ENCODE measurements around the gene LLGL2. TPM values are rescaled to one million over a fixed set of nuclear protein-coding genes. Genes with fewer than 3 reads are reported as not detected.

The LLGL2 gene
- total and polyA plus RNA-seq, 10 donors: 28.6 to 153 (median 80.0) TPM

DNA sequence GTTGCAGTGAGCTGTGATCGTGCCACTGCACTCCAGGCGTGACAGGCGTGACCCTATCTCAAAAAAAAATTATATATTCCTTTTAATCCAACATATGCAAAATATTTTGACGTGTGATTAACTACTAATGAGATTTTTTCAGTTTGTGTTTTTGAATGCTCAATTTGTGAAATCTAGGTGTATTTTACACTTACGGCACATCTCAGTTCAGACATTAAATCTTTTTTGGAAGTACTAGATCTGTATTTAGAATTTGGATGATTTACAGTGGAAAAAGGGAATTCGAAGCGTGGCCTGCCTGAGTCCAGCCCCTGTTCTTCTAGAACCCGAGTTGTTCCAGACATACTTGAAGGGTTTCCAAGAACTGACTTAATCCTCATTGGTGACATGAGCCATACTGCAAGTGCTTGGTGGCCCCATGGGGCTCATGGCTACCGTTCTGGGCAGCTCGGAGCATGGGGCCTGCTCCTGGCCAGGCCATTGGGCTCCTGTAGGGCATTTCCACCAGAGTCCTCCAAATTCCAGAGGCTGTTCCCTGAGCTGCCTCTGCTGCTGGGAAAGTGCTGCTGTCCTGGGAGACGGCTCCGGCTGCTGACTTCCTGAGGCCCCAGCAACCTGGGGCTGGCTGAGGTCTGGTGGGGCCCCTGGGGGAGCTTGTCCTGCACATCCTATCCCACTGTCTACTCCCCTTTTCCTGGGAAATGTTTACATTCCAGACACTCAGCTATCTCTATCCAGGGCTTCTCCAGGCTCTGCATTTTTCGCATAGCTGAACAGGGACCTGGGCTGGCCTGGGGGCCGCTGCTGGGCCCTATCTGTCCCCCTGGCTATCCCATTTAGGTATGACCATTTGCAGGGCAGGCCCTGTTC is 27.2 kb downstream of the LLGL2 start:
- Histone ChIP-seq H3K36me3 (peaks cover 0 to 7% (median 0%) of the 10 kb centered on the region in 6 donors), H3K27me3 (replicated peaks in 1 of 7) (no peaks in the 10 kb centered on the region), H3K4me1 (peaks cover 0 to 37% (median 13%) of the 10 kb centered on the region in 6 donors), H3K9me3 (no peaks in the 10 kb centered on the region), H3K4me3 (no peak overlapping the region), H3K27ac (no peak overlapping the region)
- WGBS, 5 donors: 84 to 95% (median 87%) methylated on average over 12 to 14 of the region's 14 CpGs
- TF ChIP-seq, protein P1, sequence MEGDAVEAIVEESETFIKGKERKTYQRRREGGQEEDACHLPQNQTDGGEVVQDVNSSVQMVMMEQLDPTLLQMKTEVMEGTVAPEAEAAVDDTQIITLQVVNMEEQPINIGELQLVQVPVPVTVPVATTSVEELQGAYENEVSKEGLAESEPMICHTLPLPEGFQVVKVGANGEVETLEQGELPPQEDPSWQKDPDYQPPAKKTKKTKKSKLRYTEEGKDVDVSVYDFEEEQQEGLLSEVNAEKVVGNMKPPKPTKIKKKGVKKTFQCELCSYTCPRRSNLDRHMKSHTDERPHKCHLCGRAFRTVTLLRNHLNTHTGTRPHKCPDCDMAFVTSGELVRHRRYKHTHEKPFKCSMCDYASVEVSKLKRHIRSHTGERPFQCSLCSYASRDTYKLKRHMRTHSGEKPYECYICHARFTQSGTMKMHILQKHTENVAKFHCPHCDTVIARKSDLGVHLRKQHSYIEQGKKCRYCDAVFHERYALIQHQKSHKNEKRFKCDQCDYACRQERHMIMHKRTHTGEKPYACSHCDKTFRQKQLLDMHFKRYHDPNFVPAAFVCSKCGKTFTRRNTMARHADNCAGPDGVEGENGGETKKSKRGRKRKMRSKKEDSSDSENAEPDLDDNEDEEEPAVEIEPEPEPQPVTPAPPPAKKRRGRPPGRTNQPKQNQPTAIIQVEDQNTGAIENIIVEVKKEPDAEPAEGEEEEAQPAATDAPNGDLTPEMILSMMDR (IDR thresholded peaks at IDR 0.05 in 8 of 11, conservative IDR thresholded peaks at IDR 0.05 in 3 of 11): no peak
- TF ChIP-seq POLR2A (IDR thresholded peaks at IDR 0.05) (no peak), POLR2AphosphoS5 (IDR thresholded peaks at IDR 0.05) (no peak)
- DNase-seq: no peak
- intact Hi-C loops (cut with DNase I; ENCODE audit: low total_unique reads): no loop called here

DNA sequence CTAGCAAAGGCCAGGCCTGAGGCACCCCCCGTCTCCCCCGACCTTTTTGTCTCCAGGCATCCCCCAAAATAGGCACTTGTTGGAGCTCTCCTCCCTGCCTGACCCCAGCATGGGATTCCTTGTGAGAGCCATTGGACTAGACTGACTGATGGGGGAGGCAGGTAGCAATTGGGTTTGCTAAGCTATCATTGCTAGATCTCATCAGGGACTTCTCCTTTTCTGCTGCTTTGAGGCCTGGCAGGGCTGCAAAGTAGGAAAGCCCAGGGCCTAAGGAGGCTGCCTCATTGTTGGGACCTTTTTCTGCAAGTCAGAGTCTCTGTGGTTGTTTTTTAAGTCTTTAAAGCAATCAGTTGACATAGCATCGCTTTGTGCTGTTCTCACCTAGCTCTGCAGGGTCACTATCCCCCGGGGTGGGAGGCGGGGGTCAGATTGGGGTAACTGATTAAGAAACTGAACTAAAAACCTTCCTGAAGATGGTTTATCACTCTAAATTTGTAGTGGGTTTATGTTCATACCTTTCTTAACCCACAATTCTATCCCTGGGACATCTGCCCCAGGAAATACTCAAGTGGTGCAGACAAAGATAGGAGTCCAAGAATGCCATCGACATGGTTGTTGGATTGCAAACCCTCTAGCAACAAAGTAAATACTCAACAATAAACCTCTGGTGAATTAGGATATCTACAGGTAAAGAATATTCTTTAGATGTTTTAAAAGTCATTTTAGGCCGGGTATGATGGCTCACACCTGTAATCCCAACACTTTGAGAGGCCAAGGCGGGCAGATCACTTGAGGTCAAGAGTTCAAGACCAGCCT is 28.0 kb downstream of the LLGL2 start:
- Histone ChIP-seq H3K36me3 (peaks cover 0 to 15% (median 3%) of the 10 kb centered on the region in 6 donors), H3K27me3 (replicated peaks in 1 of 7) (no peaks in the 10 kb centered on the region), H3K4me1 (peaks cover 0 to 40% (median 16%) of the 10 kb centered on the region in 6 donors), H3K4me3 (no peak overlapping the region), H3K27ac (no peak overlapping the region), H3K9me3 (no peaks in the 10 kb centered on the region)
- no peak for DNase-seq
- TF ChIP-seq POLR2A (IDR thresholded peaks at IDR 0.05) (no peak), POLR2AphosphoS5 (IDR thresholded peaks at IDR 0.05) (no peak)
- TF ChIP-seq, protein P1 (IDR thresholded peaks at IDR 0.05 in 8 of 11, conservative IDR thresholded peaks at IDR 0.05 in 3 of 11): no peak
- intact Hi-C loops (cut with DNase I; ENCODE audit: low total_unique reads): no loop called here
- 75 to 90% (median 81%) methylated on average over 8 of the region's 8 CpGs for WGBS, 5 donors

- H3K27me3 ChIP-seq (replicated peaks in 1 of 7): no peaks in the 10 kb centered on the region
- TF ChIP-seq, protein P1 (IDR thresholded peaks at IDR 0.05 in 8 of 11, conservative IDR thresholded peaks at IDR 0.05 in 3 of 11): no peak
- peak in 1 of 3 donors; percentile 32 for TF ChIP-seq POLR2AphosphoS5 (IDR thresholded peaks at IDR 0.05)
- no peak for TF ChIP-seq POLR2A (IDR thresholded peaks at IDR 0.05)
- no peaks in the 10 kb centered on the region for H3K9me3 ChIP-seq
- 80 to 90% (median 85%) methylated on average over 20 to 21 of the region's 21 CpGs for WGBS, 5 donors
- no peak overlapping the region for H3K4me3 ChIP-seq
- intact Hi-C loops (cut with DNase I; ENCODE audit: low total_unique reads): no loop called here
- peaks cover 0 to 26% (median 8%) of the 10 kb centered on the region in 6 donors for H3K4me1 ChIP-seq
- peaks cover 0 to 34% (median 3%) of the 10 kb centered on the region in 6 donors for H3K36me3 ChIP-seq
- no peak overlapping the region for H3K27ac ChIP-seq
- no peak for DNase-seq
Observed at GRCh38 chr17:75555679-75556153, 30.2 kb downstream of the LLGL2 start.
